Activated CD4-positive, alpha-beta T cell treated with anti-CD3 and anti-CD28 coated beads for 36 hours (primary cell): ENCODE results near the gene C1orf116. TPM values are rescaled to one million over a fixed set of nuclear protein-coding genes. Genes with fewer than 3 reads are reported as not detected.

ENCODE experiments used
- ATAC-seq: fragments of 200-7000 bp; cut with Tn5 transposase; one replicate; pipeline ENCODE4 v1.10.0; 2021; ENCODE audit warnings: mild to moderate bottlenecking, moderate library complexity
- CTCF ChIA-PET: fragments of 350-600 bp; sonication (Branson Sonifier 250); formaldehyde crosslinking; loops from one replicate; lab custom pipeline; 2021; ENCODE audit warnings: antibody characterized with exemption; lab: Charles Lee
- POLR2A ChIA-PET: fragments of 350-600 bp; sonication (Branson Sonifier 250); formaldehyde crosslinking; loops from one replicate; lab custom pipeline; 2021; ENCODE audit warnings: antibody characterized with exemption, inconsistent platforms; lab: Charles Lee
- DNase-seq: peaks from one replicate; pipeline ENCODE4 v3.0.0-alpha.2; 2020
- H3K27ac Mint-ChIP-seq: one replicate; pipeline ENCODE4 v1.8.0; 2021; ENCODE audit warnings: mixed read lengths
- H3K27me3 Mint-ChIP-seq: one replicate; pipeline ENCODE4 v1.8.0; 2021; ENCODE audit warnings: mixed read lengths
- H3K36me3 Mint-ChIP-seq: one replicate; pipeline ENCODE4 v1.8.0; 2021; ENCODE audit warnings: low read depth, mixed read lengths
- H3K4me1 Mint-ChIP-seq: one replicate; pipeline ENCODE4 v1.8.0; 2021; ENCODE audit warnings: mixed read lengths
- H3K4me3 Mint-ChIP-seq: one replicate; pipeline ENCODE4 v1.8.0; 2021; ENCODE audit warnings: mild to moderate bottlenecking, moderate library complexity, mixed read lengths
- H3K9me3 Mint-ChIP-seq: one replicate; pipeline ENCODE4 v1.8.0; 2021; ENCODE audit warnings: low read depth, mixed read lengths
- intact Hi-C, 2 experiments: fragments of 100-400 bp; cut with DNase I in 1 of 2; cut with micrococcal nuclease in 1 of 2; formaldehyde crosslinking; loops; one replicate each; pipeline versions ENCODE4 v1.14.2 to v1.15.1; 2022 to 2024; cut with DNase I, micrococcal nuclease
- total RNA-seq, 2 experiments: library from RNA; stranded (reverse); gene quantifications; one replicate each; pipeline ENCODE4 v1.2.3, GENCODE V29; 2021

The C1orf116 gene
- total RNA-seq, 2 experiments from 2014 or later: 0.05 TPM; not detected in 1

DNA sequence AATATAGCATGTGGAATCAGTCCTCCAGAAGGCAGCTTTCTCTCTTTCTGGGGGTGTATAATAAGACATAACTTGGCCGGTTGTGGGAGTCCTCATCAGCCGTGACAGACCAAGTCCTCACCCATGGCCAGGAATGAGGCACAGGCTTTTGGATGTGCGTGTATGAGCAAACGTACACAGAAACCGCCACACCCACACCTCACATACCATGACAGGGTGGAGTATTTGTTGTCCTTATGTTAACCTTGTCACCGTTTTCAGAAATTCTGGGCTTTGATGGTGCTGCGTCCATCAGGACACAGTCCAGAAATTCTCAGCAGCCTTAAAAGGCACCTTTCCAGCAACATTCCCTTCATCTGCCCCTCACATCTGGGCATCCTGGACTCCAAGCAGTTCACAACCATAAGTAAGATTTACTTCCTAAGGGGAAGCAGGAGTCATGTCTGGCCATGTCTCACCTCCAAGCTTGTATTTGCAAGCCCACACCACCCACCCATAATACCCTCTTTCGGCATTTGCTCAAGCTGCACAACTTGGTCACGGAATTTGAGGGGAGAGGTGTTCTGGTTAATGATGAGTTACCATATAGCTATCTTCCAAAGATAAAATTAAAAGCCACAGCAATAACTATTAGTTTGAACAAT lies 12.4 kb downstream of the C1orf116 start:
- Mint-ChIP-seq H3K4me1 (peaks cover 9% of the 10 kb centered on the region), H3K27ac (no peak overlapping the region), H3K27me3 (peaks cover 4% of the 10 kb centered on the region), H3K36me3 (no peaks in the 10 kb centered on the region), H3K4me3 (no peak overlapping the region), H3K9me3 (no peaks in the 10 kb centered on the region)
- POLR2A ChIA-PET: no interaction called here
- ATAC-seq (no peak), DNase-seq (no peak)
- intact Hi-C loops: no loop called here
- CTCF ChIA-PET: interaction anchor here (1.1 to 1.2 kb wide), 2 partner anchors 9 to 16 kb away, joined by 3 to 5 read pairs; no protein-coding TSS in a partner anchor

DNA sequence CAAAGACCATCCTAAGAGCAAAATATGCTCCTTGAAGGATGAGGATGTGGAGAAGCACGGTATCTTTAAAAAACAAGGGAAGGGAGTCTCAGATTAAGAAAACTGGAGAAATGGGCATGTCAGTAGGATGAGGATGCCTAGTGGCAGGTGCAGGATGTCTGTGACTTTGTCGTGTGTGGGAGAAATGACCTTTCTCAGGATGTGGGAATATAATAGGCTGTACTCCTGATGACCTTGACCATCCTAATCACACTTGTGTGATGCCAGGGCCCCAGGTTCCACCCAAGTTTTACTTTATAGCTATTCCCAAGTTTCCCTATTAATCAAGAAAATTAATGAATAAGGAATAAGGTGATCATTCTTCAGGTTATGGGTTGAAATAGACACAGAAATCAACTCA lies 12.9 kb downstream of the C1orf116 start:
- DNase-seq (no peak), ATAC-seq (no peak)
- ChIA-PET CTCF (interaction anchor here (1.1 to 1.9 kb wide), 3 partner anchors 10 to 15 kb away, joined by 3 to 5 read pairs (median 5); no protein-coding TSS in a partner anchor), POLR2A (no interaction called here)
- Mint-ChIP-seq H3K27ac (no peak overlapping the region), H3K4me3 (no peak overlapping the region), H3K9me3 (no peaks in the 10 kb centered on the region), H3K36me3 (no peaks in the 10 kb centered on the region), H3K4me1 (peaks cover 9% of the 10 kb centered on the region), H3K27me3 (peaks cover 4% of the 10 kb centered on the region)
- intact Hi-C loops: no loop called here

DNA sequence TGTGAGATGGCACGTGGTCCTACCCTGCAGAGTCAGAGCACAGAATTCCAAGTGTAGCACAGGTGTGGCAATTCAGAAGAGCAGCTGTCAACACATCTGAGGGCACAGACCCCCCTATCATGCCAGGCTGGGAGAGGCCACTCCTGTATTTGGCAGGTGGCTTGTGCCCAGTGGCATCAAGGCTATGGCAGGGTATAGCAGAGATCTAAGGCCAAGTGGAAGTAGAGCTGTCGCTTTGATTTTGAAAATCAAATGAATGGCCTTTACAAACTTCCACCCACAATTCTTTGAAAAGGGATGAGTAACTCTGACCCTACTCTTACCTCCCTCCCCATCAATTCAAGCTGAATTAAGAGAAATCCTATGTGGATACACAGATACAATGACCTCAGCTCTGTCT lies 13.4 kb downstream of the C1orf116 start:
- intact Hi-C loops: no loop called here
- H3K4me1 Mint-ChIP-seq: peaks cover 6% of the 10 kb centered on the region
- ChIA-PET POLR2A (no interaction called here), CTCF (interaction anchor here (1.2 to 1.9 kb wide), 2 partner anchors 10 to 13 kb away, joined by 3 to 5 read pairs; no protein-coding TSS in a partner anchor)
- peaks cover 4% of the 10 kb centered on the region for H3K27me3 Mint-ChIP-seq
- no peak overlapping the region for H3K4me3 Mint-ChIP-seq
- no peak overlapping the region for H3K27ac Mint-ChIP-seq
- no peak for ATAC-seq
- no peaks in the 10 kb centered on the region for H3K36me3 Mint-ChIP-seq
- no peak for DNase-seq
- H3K9me3 Mint-ChIP-seq: no peaks in the 10 kb centered on the region

DNA sequence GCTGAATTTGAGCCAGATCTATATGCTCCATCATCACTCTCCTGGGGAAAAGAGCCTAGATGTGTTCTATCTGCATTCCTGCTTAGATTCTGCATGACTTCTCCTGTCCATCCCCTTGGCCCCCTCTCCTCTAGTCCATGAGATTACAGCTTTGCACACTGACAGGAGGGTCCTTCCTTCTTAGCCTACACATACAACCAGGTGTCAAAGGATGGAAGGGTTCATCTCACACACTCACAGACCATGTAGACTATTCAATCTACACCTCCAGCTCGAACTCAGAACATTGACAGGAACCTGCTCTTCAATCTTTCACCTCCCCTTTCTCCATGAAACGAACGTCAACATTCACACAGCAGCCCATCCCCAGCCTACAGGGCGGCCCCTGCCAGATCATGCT lies 13.8 kb downstream of the C1orf116 start:
- DNase-seq: no peak
- ChIA-PET CTCF (interaction anchor here (1.0 to 1.9 kb wide), 3 partner anchors 11 to 14 kb away, joined by 3 to 5 read pairs (median 4); no protein-coding TSS in a partner anchor), POLR2A (no interaction called here)
- ATAC-seq: no peak
- Mint-ChIP-seq H3K27ac (no peak overlapping the region), H3K9me3 (no peaks in the 10 kb centered on the region), H3K36me3 (no peaks in the 10 kb centered on the region), H3K27me3 (peaks cover 4% of the 10 kb centered on the region), H3K4me1 (peaks cover 6% of the 10 kb centered on the region), H3K4me3 (no peak overlapping the region)
- intact Hi-C loops: no loop called here

DNA sequence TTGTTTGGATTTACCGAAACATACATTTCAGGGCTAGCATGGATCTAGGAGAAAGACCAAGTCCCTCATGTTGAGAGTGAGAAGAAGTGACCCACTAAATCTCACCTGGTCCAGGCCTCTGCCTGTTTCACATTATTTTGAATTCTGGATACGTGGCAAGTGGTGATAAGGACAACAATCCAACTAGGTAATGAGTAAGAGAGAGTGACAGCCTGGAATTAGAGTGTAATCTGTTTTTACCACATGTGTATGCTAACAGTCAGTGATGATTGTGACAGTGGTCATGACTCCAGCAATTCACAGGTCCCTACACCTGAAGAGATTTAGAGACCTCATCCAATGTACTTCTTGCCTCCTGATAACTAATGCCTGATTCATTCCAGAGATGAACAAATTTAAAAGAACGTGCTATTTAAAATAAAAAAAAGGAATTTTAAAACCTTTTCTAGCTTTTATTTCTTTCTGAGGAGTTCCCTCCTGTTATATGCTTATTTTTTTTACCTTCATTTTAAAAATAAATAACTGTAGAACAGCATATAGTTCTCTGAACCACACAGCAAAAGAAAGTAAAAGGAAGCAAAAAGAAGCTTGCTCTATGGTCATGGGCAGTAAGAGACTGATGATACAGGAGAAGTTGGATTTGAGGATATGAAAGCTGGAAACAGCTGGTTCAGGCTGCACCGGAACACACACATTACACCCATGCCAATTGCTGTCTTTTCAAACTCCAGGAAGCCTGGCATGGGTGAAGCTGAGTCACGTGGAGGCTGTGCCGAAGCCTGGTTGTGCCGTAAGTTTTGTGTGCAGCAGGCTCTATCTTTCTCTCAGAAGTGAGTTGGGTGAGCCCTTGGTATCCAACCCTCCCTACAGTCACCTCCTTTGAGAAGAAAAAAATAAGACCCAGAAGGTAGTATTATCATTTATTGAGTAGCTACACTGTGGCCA lies 14.7 kb downstream of the C1orf116 start:
- H3K27me3 Mint-ChIP-seq: peaks cover 7% of the 10 kb centered on the region
- H3K9me3 Mint-ChIP-seq: no peaks in the 10 kb centered on the region
- no peak overlapping the region for H3K27ac Mint-ChIP-seq
- no peak overlapping the region for H3K4me3 Mint-ChIP-seq
- ChIA-PET POLR2A (no interaction called here), CTCF (interaction anchor here (0.6 to 1.9 kb wide), 4 partner anchors 12 to 66 kb away, joined by 3 to 6 read pairs (median 4); no protein-coding TSS in a partner anchor)
- H3K36me3 Mint-ChIP-seq: no peaks in the 10 kb centered on the region
- intact Hi-C loops: no loop called here
- H3K4me1 Mint-ChIP-seq: peaks cover 6% of the 10 kb centered on the region
- ATAC-seq (no peak), DNase-seq (no peak)

DNA sequence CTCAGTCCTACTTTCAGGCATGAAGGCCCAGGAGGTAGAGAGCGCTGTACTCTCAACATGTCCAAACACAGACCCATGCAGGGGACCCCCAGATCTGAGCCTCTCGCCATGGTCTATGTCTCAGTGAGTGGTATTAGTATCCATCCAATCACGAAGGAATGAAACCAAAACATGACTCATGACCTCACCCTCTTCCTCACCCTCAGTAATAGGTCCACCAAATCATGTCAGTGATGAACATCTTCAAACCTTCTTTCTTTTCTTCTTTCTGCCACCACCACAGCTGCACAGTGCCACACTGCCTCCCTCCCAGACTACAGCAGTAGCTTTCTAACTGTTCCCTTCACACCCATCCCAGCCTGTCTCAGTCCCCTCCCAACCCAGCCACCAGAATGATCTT lies 16.8 kb downstream of the C1orf116 start:
- H3K4me3 Mint-ChIP-seq: no peak overlapping the region
- peaks cover 10% of the 10 kb centered on the region for H3K27me3 Mint-ChIP-seq
- ChIA-PET CTCF (interaction anchor here (1.4 kb wide), 1 partner anchor 353 kb away, joined by 3 read pairs; no protein-coding TSS in a partner anchor), POLR2A (no interaction called here)
- DNase-seq: no peak
- intact Hi-C loops: no loop called here
- no peaks in the 10 kb centered on the region for H3K36me3 Mint-ChIP-seq
- ATAC-seq: peak; percentile 36
- no peak overlapping the region for H3K27ac Mint-ChIP-seq
- no peaks in the 10 kb centered on the region for H3K9me3 Mint-ChIP-seq
- H3K4me1 Mint-ChIP-seq: peaks cover 5% of the 10 kb centered on the region

DNA sequence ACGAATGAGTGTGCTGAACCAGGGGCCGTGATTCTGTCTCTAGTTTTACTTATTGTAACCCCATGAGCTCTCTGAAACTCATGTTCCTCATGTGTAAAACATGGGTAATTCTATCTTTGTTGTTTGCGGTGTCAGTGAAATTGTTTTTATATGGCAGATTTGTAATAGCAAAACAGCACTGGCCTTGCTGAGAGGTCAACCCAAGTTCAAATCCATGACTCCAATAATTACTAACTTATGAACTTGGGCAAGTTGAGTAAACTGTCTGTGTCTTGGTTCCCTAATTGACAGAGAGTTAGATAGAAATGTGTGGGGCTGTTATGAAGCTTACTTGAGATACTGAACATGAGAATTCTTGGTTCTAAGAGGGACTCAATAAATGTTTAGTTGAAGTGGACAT lies 17.8 kb downstream of the C1orf116 start:
- intact Hi-C loops: no loop called here

DNA sequence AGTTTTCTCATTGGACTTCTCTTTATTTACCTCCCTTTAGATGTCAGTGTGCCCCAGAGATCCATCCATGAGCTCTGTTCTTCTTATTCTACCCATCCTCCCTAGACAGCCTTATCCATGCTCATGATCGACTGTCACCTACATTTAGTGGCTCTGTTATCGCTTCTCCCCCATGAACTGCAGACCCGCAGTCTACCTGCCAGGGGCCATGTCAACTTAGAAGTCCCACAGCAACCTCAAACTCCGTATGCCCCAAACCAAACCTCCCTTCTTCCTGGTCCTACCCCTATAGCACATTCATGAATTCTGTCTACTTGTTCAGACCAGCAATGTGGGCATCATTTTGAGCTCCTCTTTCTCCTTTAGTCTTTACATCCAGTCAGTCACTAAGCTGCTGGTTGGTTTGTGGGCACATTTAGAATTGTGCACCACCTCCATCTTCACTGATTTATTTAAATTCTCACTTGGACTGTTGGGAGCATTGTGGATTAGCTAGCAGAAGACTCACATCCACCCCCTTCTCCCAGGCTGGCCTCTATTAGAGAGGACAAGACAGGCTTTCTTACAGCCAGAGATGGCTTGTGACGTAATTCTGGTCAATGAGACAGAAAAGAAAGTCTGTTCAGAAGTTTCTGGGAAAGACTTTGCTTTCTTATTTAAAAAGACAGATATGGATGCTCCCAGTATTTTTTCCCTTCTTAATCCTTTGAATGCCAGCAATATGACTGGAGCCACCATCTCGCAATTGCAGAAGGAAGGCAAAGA lies 19.1 kb downstream of the C1orf116 start:
- no peaks in the 10 kb centered on the region for H3K36me3 Mint-ChIP-seq
- H3K27ac Mint-ChIP-seq: no peak overlapping the region
- CTCF ChIA-PET: interaction anchor here (0.9 to 1.1 kb wide), 3 partner anchors 8 to 355 kb away, joined by 3 to 4 read pairs (median 4); no protein-coding TSS in a partner anchor
- no peak overlapping the region for H3K4me3 Mint-ChIP-seq
- H3K4me1 Mint-ChIP-seq: peaks cover 4% of the 10 kb centered on the region
- peaks cover 10% of the 10 kb centered on the region for H3K27me3 Mint-ChIP-seq
- intact Hi-C loops: no loop called here
- no peaks in the 10 kb centered on the region for H3K9me3 Mint-ChIP-seq
- no peak for ATAC-seq
- POLR2A ChIA-PET: no interaction called here
- DNase-seq: no peak

More for the DNA sequence above, 17.8 kb downstream of the C1orf116 start:
- ATAC-seq (no peak), DNase-seq (no peak)
- Mint-ChIP-seq H3K36me3 (no peaks in the 10 kb centered on the region), H3K4me3 (no peak overlapping the region), H3K27me3 (peaks cover 10% of the 10 kb centered on the region), H3K4me1 (peaks cover 4% of the 10 kb centered on the region), H3K9me3 (no peaks in the 10 kb centered on the region), H3K27ac (no peak overlapping the region)
- ChIA-PET CTCF (interaction anchor here (1.0 to 1.4 kb wide), 3 partner anchors 10 to 352 kb away, joined by 3 to 4 read pairs (median 3); no protein-coding TSS in a partner anchor), POLR2A (no interaction called here)

DNA sequence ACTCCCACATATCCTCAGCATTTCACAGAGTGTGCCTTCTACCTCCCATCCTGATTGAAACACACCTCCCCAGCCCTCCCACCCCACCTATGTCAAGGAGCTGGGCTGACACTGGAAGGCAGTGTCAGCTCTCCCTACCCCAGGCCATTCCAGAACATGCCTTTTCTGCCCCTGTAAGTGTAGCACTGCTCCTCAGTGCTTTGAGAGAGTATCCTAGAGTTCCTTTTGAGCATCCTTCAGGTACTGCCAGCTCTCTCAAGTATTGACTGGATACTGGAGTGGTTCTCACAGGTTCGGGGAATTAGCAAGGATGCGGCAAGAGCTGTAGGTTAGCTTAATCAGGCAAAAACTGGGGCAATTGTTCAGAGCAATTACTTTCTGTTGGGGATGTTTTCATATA lies 21.8 kb downstream of the C1orf116 start:
- ChIA-PET POLR2A (no interaction called here), CTCF (interaction anchor here (0.6 to 1.2 kb wide), 2 partner anchors 11 to 20 kb away, joined by 3 read pairs; no protein-coding TSS in a partner anchor)
- Mint-ChIP-seq H3K27me3 (peaks cover 12% of the 10 kb centered on the region), H3K27ac (no peak overlapping the region), H3K4me1 (no peaks in the 10 kb centered on the region), H3K4me3 (no peak overlapping the region), H3K36me3 (no peaks in the 10 kb centered on the region), H3K9me3 (no peaks in the 10 kb centered on the region)
- no peak for ATAC-seq
- DNase-seq: no peak
- intact Hi-C loops: no loop called here

DNA sequence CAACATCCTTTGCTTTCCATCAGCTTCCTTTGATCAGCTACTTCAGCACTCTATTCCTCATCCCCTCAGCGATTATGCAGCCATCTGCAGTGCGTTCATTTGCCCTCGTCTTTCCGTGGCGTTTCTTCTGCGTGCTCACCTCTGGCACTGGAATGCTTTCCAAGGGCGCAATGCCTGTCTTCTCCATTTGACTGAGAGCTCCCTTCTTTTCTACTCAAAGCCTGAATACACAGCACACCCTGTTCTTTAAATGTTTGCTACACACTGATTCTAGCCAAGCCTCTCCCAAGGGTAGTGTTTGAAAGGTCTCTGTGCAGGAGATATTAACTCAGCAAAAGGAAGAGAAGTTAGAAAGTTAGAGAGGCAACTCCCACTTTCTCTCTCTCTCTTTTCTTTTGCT lies 22.6 kb downstream of the C1orf116 start:
- ChIA-PET POLR2A (no interaction called here), CTCF (interaction anchor here (1.1 kb wide), 1 partner anchor 40 kb away, joined by 3 read pairs; no protein-coding TSS in a partner anchor)
- H3K36me3 Mint-ChIP-seq: no peaks in the 10 kb centered on the region
- no peaks in the 10 kb centered on the region for H3K9me3 Mint-ChIP-seq
- no peak for ATAC-seq
- H3K27ac Mint-ChIP-seq: no peak overlapping the region
- H3K4me1 Mint-ChIP-seq: no peaks in the 10 kb centered on the region
- H3K27me3 Mint-ChIP-seq: peaks cover 14% of the 10 kb centered on the region
- intact Hi-C loops: loop anchor here in 1 of 2 experiments (5.0 kb wide), 1 partner anchor 67 kb away; no protein-coding TSS in a partner anchor
- DNase-seq: no peak
- no peak overlapping the region for H3K4me3 Mint-ChIP-seq
